ENCODE results near the gene PRSS21.

DNA sequence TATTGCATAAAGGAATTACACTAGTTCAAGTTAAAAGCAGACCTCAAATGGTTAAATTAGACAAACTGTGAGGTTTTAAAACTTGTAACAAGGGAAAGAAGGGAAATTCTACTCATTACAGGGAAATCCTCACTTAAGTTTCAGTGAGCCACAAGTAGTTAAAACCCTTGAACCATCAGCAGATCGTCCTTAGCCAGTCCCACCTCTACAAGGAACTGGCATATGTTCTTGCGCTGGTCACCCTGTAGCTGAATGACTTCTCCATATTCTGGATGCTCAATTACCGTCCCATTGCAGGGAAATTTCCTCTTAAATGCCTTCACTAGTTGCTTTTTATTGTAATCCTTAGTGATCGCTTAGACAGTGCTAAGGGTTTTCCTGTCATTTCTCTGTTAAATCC, 5.5 kb downstream of the PRSS21 start:
- TF ChIP-seq EZH2 (IDR thresholded peaks at IDR 0.05) (no peak), POLR2AphosphoS5 (IDR thresholded peaks at IDR 0.05; ENCODE audit: borderline replicate concordance, low read depth, low read length) (no peak), FOXP2 (optimal IDR thresholded peaks at IDR 0.05; ENCODE audit: control extremely low read depth, extremely low read length, insufficient read depth) (no peak)
